Measurements from ENCODE around the gene ADORA2B.

ADORA2B gene

GRCh38 chr17:15942207-15942833 lies 2.6 kb upstream of the ADORA2B start:
- H3K27ac ChIP-seq (replicated peaks): peak overlapping the region; percentile 67
- no peak for TF ChIP-seq CTCF (IDR thresholded peaks at IDR 0.05; ENCODE audit: insufficient read depth, low read length)
- no peak for TF ChIP-seq GABPA (IDR thresholded peaks at IDR 0.05; ENCODE audit: low read depth)
- no peak for TF ChIP-seq REST (IDR thresholded peaks at IDR 0.05; ENCODE audit: insufficient replicate concordance, low read depth)
- TF ChIP-seq POLR2AphosphoS5 (IDR thresholded peaks at IDR 0.05; ENCODE audit: low read depth): no peak
- TF ChIP-seq SPI1 (IDR thresholded peaks at IDR 0.05; ENCODE audit: borderline replicate concordance, low read depth): peak; percentile 88
- no peaks in the 10 kb centered on the region for H3K27me3 ChIP-seq (ENCODE audit: insufficient read depth, poor library complexity, severe bottlenecking)
- no peak overlapping the region for H3K4me3 ChIP-seq (replicated peaks; ENCODE audit: insufficient read depth, low read length)
- peak in 1 of 2 experiments; percentile 70 for DNase-seq (ENCODE audit: low read depth in 1 of 2, low spot score in 1 of 2)

- Histone ChIP-seq H3K27ac (replicated peaks) (peak overlapping the region; percentile 49; the same call in 1 of the 2 replicates), H3K27me3 (ENCODE audit: insufficient read depth, poor library complexity, severe bottlenecking) (no peaks in the 10 kb centered on the region)
- no peak for TF ChIP-seq GABPA (IDR thresholded peaks at IDR 0.05; ENCODE audit: low read depth)
- TF ChIP-seq REST (IDR thresholded peaks at IDR 0.05; ENCODE audit: insufficient replicate concordance, low read depth): no peak
- no peak for TF ChIP-seq SPI1 (IDR thresholded peaks at IDR 0.05; ENCODE audit: borderline replicate concordance, low read depth)
- no peak for TF ChIP-seq POLR2AphosphoS5 (IDR thresholded peaks at IDR 0.05; ENCODE audit: low read depth)
- no peak for TF ChIP-seq CTCF (IDR thresholded peaks at IDR 0.05; ENCODE audit: insufficient read depth, low read length)
Observed at GRCh38 chr17:15943971-15944758, 765 bp upstream of the ADORA2B start.

GRCh38 chr17:15945527-15946191 lies 729 bp downstream of the ADORA2B start:
- TF ChIP-seq POLR2AphosphoS5 (IDR thresholded peaks at IDR 0.05; ENCODE audit: low read depth): no peak
- no peak for TF ChIP-seq GABPA (IDR thresholded peaks at IDR 0.05; ENCODE audit: low read depth)
- TF ChIP-seq SPI1 (IDR thresholded peaks at IDR 0.05; ENCODE audit: borderline replicate concordance, low read depth): no peak
- TF ChIP-seq REST (IDR thresholded peaks at IDR 0.05; ENCODE audit: insufficient replicate concordance, low read depth): no peak
- TF ChIP-seq CTCF (IDR thresholded peaks at IDR 0.05; ENCODE audit: insufficient read depth, low read length): no peak
- Histone ChIP-seq H3K27ac (replicated peaks) (peak overlapping the region; percentile 53), H3K4me3 (replicated peaks; ENCODE audit: insufficient read depth, low read length) (peak overlapping the region; percentile 50), H3K27me3 (ENCODE audit: insufficient read depth, poor library complexity, severe bottlenecking) (no peaks in the 10 kb centered on the region)
- no peak for DNase-seq (ENCODE audit: low read depth in 1 of 2, low spot score in 1 of 2)

More at GRCh38 chr17:15943971-15944758, 765 bp upstream of the ADORA2B start:
- H3K4me3 ChIP-seq (replicated peaks; ENCODE audit: insufficient read depth, low read length): peak overlapping the region; percentile 50
- DNase-seq (ENCODE audit: low read depth in 1 of 2, low spot score in 1 of 2): no peak
